H1 (cell line): ENCODE measurements around the gene ABCA13. TPM values are rescaled to one million over a fixed set of nuclear protein-coding genes. Genes with fewer than 3 reads are reported as not detected.

ENCODE experiments used
- CHD1 ChIP-seq: IDR thresholded peaks from 2 replicates; pipeline ENCODE4 v1.6.1; 2012; ENCODE audit warnings: low read depth, low read length, improper control_type of control experiment
- HDAC6 ChIP-seq: IDR thresholded peaks from one replicate; pipeline ENCODE4 v1.7.1; 2012; ENCODE audit warnings: low read depth, mild to moderate bottlenecking, inconsistent platforms, low read length, moderate library complexity
- RFX5 ChIP-seq: IDR thresholded peaks from 2 replicates; pipeline ENCODE4 v1.6.1; 2011; ENCODE audit warnings: low read depth, low read length, improper control_type of control experiment, borderline replicate concordance
- RXRA ChIP-seq: IDR thresholded peaks from 2 replicates; pipeline ENCODE4 v1.6.1; 2011; ENCODE audit warnings: low read depth, mild to moderate bottlenecking, low read length, moderate library complexity; ENCODE audit not compliant: insufficient read depth
- TAF7 ChIP-seq: optimal IDR thresholded peaks from 2 replicates; pipeline ENCODE3; 2011; ENCODE audit warnings: low read depth, mild to moderate bottlenecking, inconsistent platforms, low read length, moderate library complexity, borderline replicate concordance
- polyA plus RNA-seq, 7 experiments: library from polyadenylated mRNA; depleted of rRNA in 3 of 7; stranded (reverse) in 5 of 7; unstranded in 2 of 7; fragments of >200 nt in 5 of 7; fragments of 200-250 nt in 2 of 7; gene quantifications; 1 replicate in 5 of 7; 2 replicates in 1 of 7; 4 replicates in 1 of 7; pipeline versions ENCODE4 v1.2.1 to v1.2.3, GENCODE V29; 2011 to 2013; ENCODE audit warnings: missing spikeins in 2 of 7, mixed read lengths in 2 of 7
- total RNA-seq: library from RNA; stranded (reverse); fragmentation: NEBNext Ultra II Directional; extraction: Animal tissue kit (Norgen Biotek cat#: 25700); gene quantifications from 2 replicates; pipeline ENCODE4 v1.2.1, GENCODE V29; 2021

Gene ABCA13
- total and polyA plus RNA-seq, 2 of the 8 experiments (the other 6 are each of a cell fraction or from before 2014, with no cell fraction given), result 0.07 to 0.09 TPM

- TF ChIP-seq TAF7, result no peak
- no peak for TF ChIP-seq CHD1
- TF ChIP-seq HDAC6, result no peak
- TF ChIP-seq RXRA, result no peak
- TF ChIP-seq RFX5, result no peak
Measured at GRCh38 chr7:48289656-48290055, 118.4 kb downstream of the ABCA13 start (continued).
